Stimulated activated CD4-positive, alpha-beta T cell treated with anti-CD3 and anti-CD28 coated beads, Interleukin-2, amount 100 ng/mL, for 24 hours (primary cell): ENCODE results near the gene C1orf159.

Experiments used
- DNase-seq, 2 donors: peaks; one replicate each; pipeline ENCODE4 v3.0.0-alpha.2; 2020

Gene C1orf159

DNA sequence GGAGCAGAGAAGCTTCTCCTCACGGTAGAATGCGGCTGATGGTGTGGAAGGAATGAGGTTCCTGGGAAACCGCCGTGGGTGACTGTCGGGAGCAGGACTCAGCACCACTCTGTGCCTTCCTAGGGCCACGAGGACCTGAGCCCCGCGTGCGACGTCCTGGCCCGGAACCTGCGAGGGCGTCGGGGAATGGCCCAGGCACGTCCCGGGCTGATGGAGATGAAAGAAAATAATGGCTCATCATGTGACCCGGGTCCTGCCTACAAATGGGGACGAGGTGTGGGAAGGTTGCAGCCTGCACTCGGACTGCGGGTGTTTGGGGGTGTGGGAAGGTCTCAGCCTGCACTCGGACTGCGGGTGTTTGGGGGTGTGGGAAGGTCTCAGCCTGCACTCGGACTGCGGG is 32.7 kb upstream of the C1orf159 start:
- DNase-seq: no peak

DNA sequence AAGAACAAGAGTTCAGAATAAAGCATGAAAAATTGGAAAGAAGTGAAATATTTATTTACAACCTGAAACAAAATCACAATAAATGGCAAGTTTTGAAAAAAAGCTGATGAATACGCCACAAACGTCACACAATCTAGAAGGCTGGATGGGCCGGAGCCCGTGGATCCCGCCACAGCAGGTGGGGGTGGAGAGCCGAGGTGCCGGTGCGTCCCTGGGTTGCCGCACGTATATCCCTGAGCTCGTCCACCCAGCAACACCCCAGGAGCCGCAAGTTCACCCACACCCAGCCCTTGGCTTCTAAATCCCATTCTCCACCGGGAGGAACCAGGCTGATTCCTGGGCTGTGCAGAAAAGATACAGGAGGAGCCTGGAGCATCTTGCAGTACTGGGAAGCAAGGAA is 32.2 kb upstream of the C1orf159 start:
- DNase-seq: no peak

DNA sequence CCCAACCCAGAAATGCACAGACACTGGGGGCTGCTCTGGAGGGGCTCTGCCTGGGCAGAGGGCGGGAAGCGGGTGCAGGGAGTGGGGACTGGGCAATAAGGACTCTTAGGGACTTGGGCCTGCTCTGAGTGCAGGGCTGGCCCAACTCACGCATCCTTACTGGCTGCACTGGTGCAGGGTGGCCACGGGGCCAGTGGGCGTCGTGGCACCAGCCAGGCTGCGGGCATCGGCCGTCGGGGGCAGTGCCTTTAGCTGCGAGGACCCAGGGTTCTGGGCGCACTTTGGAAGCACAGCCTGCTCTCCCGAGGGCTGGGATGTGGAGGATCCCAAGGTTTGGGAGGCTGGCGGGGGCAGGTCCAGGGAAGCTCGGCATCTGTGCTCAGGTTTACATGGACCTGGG is 30.7 kb upstream of the C1orf159 start:
- DNase-seq: no peak

DNA sequence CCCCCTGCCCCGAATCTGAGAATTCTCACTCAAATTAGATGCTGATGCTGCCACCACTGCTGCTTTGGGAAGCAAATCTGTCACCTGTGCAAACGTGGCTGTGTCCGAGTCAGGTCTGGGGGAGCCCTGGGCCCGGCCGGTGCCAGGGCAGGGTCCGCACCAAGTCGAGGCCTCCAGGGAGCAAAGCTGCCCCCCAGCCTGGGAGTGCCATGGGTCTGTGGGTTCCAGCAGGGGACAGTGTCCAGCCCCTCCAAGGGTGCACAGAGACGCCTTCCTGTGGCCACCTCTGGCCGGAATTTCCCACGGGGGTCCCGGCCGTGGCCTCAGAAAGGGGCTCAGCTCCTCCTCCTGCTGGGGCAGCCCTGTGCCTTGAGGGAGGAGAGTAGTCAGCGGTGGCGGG is 30.1 kb upstream of the C1orf159 start:
- no peak for DNase-seq

DNA sequence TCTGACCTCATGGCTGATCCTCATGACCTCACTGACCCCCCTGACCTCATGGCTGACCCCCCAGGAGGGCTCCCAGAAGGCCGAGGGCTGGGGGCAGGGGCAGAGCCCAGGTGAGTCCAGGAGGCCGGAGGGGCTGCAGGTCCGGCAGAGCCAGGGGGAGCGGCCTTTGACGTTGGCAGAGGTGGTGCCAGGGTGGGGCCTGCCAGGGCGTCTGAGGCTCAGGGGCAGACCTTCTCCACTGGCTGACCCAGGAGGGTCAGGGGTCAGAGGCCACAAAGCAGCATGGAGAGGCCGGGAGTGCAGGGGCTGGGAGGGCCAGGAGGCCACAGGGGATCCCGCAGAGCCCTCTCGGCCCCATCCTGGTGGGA is 29.6 kb upstream of the C1orf159 start:
- DNase-seq: no peak

DNA sequence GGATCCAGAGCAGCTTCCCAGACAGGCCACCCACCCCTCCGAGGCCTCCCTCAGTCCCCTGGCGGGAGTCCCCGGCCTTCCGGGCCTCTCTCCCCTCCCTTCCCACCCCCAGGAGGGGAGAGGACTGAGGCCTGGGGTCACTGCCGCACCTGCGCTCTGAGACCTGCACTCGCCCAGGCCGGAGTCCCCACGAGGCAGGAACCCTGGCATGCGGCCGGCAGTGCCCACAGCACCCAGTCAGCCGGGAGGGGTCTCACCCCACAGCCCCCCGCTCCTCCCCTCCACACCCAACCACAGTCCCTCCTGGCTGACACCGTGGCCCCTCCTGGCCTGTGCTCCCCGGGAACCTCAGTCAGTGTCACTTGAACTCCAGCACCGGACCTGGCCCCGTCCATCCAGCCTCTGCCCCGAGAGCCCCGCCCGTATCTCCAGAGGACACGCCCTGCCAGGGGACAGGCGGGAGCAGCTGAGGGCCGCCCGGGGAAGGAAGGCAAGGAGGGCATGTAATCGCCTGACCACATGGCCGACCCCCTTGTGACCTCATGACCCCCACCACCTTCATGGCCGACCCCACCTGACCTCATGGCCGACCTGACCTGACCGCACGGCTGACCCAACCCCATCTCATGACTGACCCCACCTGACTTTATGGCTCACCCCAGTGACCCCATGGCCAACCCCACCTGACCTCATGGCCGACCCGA is 29.1 kb upstream of the C1orf159 start:
- DNase-seq: no peak

DNA sequence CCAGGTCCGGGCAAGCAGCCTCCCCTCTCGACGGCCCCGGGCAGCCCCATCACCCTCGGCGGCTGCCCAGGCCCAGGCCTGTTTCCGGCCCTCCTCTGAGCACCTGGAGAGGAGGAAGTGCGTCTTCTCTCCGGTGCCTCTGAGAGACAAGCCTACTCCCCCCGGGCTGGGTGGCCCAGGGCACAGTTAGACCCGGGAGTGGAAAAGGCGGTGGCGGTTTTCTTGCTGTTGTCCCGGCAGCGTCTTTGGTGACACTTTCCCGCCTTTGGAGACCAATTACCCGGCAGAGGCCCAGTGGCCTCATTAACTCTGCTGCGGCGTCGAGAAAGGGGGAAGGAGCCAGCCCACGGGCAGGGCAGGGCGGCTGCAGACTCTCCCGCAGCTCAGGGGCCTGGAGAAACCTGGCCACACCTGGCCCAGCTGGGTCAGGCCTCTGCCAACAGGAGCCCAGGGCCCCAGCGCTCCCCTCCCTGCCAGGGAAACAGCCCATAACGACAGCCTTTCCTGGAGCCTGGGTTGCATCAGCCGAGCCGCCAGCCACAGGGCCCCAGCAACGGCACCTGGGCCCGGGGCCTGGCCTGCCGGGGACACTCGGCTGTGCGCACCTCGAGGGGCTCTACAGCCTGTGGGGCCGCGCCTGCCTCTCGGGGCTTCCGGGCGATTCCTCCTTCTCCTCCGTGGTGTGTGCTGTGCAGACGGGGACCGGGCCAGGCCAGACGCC is 28.4 kb upstream of the C1orf159 start:
- DNase-seq: peak; percentile 60 to 65

DNA sequence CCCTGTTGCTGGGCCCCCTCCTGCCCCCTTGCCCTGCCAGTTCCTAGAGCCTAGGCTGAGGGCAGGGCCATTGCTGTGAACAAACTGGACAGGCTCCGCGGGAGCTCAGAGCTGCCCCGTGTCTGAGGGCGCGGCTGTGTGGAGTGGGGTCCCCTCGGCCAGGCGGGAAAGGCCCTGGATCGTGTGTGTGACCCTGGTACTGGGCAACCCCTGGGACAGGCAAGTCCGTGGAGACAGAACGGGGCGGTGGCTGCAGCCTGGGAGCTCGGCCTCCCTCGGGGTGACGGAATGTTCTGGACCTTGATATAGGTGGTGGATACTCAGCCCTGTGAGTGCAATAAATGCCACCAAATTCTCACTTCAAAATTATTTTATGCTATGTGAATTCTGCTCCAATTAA is 27.7 kb upstream of the C1orf159 start:
- DNase-seq: no peak

DNA sequence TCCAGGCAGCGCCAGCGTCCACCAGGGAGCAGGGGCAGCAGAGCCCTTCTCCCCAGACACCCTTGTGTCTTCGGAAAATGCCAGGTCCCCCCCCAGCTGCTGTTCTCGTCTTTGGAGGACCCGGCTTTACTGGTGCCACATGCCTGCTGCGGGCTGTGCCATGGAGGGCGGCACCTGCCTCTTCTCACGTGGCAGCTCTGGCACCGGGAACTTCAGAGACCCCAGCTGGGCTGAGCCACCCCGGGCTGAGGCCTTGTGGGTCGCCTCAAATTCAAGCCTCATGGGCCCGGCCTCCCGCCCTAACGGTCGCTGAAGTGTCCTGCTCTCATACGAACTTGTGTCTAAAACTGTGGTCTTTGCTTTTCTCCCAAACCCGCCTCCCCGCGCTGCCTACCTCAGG is 27.0 kb upstream of the C1orf159 start:
- DNase-seq: no peak

DNA sequence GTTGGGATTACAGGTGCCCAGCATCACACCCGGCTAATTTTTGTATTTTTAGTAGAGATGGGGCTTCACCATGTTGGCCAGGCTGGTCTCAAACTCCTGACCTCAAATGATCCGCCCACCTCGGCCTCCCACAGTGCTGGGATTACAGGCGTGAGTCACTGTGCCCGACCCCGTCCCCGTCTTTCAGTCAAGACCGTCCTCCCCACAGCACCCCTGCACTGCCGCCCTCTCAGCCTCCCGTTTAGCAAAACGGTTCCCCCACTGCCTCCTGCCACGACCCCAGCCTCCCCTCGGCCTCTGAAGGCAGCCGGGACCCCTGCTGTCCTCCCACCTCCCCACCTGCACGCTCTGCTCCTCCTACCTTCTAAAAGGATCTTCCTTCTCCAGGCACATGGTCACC is 26.5 kb upstream of the C1orf159 start:
- peak in 1 of 2 donors; percentile 43 for DNase-seq

DNA sequence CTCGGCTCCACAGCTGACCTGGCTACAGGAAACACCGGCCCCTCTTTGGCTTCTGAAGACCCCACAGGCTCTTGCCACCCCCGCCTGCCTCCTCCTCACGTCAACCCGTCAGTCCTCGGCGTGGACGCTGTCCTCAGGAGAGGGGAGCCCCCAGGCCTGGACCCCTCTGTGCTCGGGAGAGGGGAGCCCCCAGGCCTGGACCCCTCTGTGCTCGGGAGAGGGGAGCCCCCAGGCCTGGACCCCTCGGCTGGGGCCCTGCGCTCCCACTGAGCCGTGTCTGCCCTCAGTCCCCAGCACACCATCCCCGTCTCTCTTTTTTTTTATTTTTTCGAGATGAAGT is 26.0 kb upstream of the C1orf159 start:
- DNase-seq: no peak

DNA sequence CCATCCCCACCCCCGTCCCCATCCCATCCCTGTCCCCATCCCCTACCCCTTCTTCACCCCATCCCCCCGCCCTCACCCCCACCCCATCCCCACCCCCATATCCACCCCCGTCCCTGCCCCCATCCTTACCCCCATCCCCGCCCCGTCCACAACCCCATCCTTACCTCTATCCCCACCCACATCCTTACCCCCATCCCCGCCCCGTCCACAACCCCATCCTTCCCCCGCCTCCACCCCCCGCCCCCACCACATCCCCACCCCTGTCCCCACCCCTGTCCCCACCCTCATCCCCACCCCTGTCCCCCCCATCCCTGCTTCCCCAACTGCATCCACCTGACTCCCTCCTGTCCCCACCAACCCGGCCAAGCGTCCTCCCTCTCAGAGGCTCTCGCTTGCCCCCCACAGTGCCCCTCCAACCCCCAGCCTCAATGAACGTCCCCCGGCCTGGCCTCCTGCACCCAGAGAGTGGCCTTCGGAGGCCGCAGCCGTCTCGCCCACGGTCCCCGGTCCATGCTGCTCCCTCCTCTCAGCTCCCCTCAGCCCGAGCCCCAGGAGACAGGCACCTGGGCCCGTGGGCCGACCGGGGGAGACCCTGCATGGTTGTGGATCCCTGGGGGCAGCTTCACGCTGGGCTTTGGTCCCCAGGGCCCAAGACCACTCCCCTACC is 25.5 kb upstream of the C1orf159 start:
- no peak for DNase-seq

DNA sequence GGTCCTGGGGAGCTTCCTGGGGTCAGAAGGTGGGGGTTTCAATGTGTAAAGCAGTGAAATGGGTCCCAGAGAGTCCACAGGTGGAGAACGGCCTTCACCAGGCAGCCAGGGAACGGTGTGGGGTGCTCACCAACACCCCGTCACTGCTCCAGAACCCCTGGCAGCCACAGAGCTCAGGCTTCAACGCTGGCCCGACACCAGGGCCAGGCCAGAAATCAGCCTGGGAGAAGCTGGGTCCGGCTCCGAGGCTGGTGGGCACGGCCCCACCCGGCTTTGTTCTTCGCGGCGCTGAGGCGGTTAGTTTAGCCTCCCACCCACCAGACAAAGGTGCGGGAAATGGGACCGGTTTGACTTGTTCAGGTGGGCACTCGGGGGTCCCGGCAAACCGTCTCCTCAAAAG is 24.8 kb upstream of the C1orf159 start:
- DNase-seq: no peak

DNA sequence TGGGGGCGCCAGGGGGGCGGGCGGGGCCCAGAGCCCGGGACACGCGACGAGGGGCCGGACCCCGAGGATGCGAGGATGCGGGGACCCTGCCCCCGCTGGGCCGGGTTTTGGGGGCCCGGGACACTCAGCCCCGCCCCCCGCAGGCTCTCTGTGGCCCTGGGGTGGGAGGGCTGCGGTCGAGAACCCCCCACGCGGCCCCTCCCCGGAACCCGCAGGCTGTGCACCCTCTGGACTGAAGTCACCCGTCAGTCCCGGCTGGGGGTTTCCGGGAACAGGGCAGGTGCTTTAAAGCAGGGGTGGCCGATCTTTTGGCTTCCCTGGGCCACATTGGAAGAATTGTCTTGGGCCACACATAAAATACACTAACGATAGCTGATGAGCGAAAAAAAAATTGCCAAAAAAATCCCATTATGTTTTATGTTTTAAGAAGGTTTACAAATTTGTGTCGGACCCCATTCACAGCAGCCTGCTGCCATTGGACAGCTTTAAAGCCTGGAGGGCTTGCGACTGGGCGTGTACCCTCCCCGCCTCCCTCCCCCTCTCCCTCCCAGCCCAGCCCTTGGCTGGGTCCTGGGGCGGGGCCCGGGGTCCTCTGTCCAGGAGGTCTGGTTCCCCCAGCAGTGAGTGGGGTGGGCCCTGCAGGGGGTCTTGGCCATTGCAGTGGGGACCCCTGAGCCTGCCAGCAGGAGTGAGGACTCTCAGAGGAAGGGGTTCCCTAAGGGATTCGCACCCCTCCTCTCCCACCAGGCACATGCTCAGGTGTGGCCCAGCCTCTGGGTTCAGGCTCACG is 21.6 kb upstream of the C1orf159 start:
- peak; percentile 71 to 75 for DNase-seq

DNA sequence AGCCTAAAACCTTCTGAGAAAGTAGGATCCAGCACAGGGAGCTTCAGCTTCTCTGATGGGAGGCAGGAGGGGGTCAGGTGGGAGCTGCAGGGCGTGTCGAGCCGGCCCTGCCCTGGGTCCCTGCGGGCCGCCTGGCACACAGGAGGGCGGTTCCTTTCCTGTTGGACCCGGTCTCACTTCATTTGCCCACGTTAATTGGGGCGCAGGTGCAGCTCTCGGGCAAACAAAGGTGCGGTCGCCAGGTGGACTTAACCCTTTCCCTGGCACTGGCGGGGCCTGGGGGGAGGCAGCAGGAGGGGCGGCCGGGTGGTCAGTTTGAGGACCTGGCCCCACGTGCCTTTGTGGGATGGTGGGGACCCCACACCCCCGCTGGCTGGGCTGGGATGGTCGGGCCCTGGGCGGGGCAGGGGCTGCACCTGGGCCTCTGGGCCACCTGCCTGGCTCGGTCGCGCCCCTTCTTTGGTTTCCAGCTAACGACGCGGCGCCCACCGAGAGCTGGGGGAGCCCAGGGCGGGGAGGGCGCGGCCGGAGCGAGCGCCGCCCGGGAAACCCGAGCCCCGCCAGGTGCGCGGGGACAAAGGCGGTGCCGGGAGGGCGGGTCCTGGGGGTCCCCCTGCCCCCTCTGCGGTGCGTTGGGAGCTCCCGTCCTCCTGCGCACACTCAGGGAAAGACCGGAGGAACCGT is 20.8 kb upstream of the C1orf159 start:
- DNase-seq: no peak

DNA sequence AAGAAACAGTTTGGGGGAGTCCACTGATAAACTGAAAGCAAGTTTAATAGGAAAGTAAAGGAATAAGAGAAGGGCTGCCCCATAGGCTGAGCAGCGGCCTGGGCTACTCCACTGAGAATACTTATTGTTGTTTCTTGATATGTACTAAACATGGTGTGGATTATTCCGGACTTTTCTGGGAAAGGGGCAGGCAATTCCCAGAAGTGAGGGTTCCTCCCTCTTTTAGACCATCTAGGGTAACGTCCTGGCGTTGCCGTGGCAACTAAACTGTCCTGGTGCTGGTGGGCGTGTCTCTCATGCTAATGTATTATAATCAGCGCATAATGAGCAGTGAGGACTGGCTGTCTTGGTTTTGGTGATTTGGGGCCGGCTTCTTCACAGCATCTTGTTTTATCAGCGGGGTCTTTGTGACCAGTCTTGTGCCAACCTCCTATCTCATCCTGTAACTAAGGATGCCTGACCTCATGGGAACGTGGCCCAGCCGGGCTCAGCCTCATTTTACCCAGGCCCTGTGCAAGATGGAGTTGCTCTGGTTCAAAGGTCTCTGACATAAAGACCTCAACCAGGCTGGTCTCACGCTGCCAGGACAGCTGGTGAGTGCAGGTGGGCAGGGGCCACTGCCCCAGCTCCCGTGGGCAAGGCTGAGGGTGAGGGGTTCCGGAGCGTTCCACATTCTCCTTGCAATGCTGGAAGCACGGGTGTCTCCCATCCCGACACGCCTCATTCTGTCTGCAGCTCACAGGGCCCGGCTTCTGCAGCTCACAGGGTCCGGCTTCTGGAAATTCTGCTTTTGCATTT is 19.6 kb upstream of the C1orf159 start:
- DNase-seq: no peak

DNA sequence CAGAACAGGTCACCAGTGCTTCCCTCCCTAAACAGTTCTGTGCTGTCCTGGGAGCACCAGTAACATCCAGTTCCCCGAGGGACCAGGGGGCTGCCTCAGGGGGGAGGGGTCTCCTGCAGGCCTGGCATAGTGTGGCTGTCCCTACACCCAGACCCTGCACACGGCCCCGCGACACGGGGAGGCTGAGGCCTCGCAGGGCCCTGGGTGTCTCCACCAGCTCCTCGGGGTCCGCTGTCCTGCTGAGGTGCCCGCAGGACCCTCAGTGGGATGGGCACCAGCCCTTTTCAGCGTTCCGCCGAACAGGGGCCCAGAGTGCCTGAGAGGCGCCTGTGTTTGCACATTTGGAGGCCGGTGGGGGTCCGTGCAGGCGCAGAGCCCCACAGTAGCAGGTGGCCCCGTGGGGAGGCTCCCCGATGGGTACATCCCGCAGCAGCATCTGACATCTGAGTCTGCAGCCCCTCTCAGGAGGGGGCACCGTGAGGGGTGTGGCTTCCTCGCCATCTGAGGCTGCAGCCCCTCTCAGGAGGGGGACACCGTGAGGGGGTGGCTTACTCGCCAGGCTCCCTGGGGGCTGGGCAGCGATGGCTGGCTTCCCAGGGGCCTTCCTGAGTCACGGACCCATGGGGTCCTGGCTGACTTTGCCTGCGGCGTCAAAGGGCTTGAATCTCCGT is 18.5 kb upstream of the C1orf159 start:
- DNase-seq: no peak

DNA sequence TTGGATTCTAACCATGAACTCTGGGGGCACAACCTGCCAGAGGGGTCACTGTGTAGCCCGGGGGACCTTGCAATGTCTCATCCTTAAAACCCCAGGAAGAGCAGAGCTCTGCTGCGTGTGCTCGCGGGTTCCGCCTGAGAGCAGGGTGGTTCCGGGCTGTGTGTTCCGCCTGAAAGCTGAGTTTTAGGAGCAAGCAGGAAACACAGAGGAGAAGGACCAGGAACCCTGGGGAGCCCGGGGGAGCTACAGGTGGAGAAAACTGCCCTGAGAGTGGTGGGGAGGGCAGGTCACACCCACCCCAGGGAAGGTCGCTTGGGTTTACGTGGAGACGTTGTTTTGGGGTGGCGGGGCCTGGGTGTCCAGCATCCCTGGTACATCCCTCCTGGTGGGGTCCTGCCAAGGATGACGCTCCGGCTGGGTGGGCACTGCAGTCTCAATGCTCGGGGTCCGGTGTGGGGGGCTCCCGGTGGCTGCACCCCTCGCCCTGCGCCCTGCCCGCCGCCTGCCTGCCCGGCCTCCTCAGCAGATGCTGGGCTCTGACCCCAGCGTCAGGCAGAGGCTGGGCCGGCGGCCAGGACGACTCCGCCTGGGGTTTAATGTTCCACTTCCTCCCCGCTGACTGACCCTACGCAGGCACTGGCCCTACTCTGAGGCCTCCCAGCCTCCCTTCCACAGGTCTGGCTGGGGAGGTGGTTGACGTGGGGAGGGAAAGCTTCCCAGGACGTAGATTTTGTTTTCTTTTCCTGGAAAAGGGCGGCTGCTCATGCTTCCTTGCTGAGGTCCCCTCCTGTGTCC is 17.3 kb upstream of the C1orf159 start:
- DNase-seq: no peak

DNA sequence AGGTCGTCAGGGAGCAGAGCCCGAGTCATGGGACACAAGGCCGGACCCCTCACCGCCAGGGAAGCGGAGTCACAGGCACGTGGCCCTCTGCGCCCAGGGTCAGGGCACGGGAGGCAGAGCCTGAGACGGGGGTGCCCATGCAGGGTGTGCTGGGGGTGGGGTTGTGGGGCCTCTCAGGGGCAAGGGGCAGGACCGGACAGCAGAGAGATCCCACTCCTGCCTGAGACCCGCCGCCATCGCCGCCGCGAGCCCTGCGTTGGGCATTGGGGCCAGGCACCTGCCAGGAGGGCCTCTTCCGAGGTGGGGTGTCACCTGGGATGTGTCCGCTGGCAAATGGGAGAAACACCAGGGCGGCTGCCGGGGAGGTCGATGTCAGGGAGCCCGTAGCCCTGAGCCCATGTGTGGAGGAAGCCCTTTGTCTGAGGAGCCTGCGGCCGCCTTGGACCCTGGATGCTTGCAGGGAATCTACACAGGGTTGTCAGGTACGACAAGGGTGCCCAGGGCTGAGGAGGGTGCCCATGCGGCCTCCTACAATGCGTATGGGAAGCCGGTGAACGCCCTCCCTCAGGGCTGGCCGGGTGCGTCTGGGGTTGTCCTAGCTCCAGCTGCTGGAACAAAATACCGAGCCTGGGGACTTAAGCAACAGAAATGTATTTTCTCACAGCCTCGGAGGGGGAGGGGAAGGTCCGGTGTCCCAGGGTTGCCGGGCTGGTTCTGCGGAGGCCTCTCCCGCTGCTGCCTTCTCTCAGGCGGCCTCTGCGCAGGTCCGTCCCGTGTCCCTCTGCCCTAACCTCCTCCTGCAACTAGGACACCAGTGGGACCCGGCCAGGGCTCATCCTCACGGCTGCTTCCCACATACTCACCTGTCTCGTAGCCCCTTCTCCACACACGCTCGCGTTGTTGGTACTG is 16.4 kb upstream of the C1orf159 start:
- no peak for DNase-seq
